Keratinocyte (primary cell): ENCODE results near the gene DMRTB1. TPM values are rescaled to one million over a fixed set of nuclear protein-coding genes. Genes with fewer than 3 reads are reported as not detected.

ENCODE experiments used
- DNase-seq: peaks from one replicate; pipeline ENCODE4 v3.0.0-alpha.2; 2011; ENCODE audit warnings: low read depth, missing footprints, low spot score
- FAIRE-seq: peaks from 2 replicates; lab custom pipeline; 2011; peaks lifted over from hg19 to GRCh38; lab: Jason Lieb, UNC
- H2AFZ ChIP-seq: 2 replicates; pipeline ENCODE4 v1.6.0; 2012; ENCODE audit warnings: low read length, control low read depth, inconsistent platforms; ENCODE audit not compliant: control insufficient read depth
- H3K27ac ChIP-seq: 2 replicates; pipeline ENCODE4 v1.5.1; 2011; ENCODE audit warnings: low read length; ENCODE audit not compliant: control insufficient read depth, insufficient read depth
- H3K27me3 ChIP-seq: 3 replicates; pipeline ENCODE4 v1.6.0; 2011; ENCODE audit warnings: low read length; ENCODE audit not compliant: control insufficient read depth, insufficient read depth; ENCODE audit errors: extremely low read depth
- H3K36me3 ChIP-seq, 2 experiments: 2 replicates in 1 of 2; 3 replicates in 1 of 2; pipeline ENCODE4 v1.5.1; 2011; ENCODE audit warnings: low read length in 2 of 2, mild to moderate bottlenecking in 1 of 2; ENCODE audit not compliant: control insufficient read depth in 2 of 2, insufficient read depth in 2 of 2; ENCODE audit errors: extremely low read depth in 1 of 2
- H3K4me1 ChIP-seq: 3 replicates; pipeline ENCODE4 v1.5.1; 2011; ENCODE audit warnings: low read length; ENCODE audit not compliant: control insufficient read depth, insufficient read depth; ENCODE audit errors: extremely low read depth
- H3K4me2 ChIP-seq: 3 replicates; pipeline ENCODE4 v1.6.0; 2011; ENCODE audit warnings: low read depth, low read length; ENCODE audit not compliant: control insufficient read depth, insufficient read depth; ENCODE audit errors: extremely low read depth
- H3K4me3 ChIP-seq, 3 experiments: fragments of 200-600 bp in 1 of 3; sonication (generic) in 1 of 3; 2 replicates in 2 of 3; 3 replicates in 1 of 3; pipeline ENCODE4 v1.5.1; 2011 to 2016; ENCODE audit warnings: low read length in 3 of 3, mild to moderate bottlenecking in 3 of 3, control low read depth in 2 of 3, inconsistent platforms in 1 of 3, low read depth in 1 of 3, mixed read lengths in 1 of 3, mixed run types in 1 of 3, moderate library complexity in 1 of 3; ENCODE audit not compliant: control insufficient read depth in 2 of 3, insufficient read depth in 2 of 3; ENCODE audit errors: extremely low read depth in 1 of 3
- H3K79me2 ChIP-seq: 2 replicates; pipeline ENCODE4 v1.6.0; 2012; ENCODE audit warnings: low read length; ENCODE audit not compliant: control insufficient read depth, insufficient read depth
- H3K9ac ChIP-seq: 3 replicates; pipeline ENCODE4 v1.6.0; 2011; ENCODE audit warnings: low read length; ENCODE audit not compliant: control insufficient read depth, insufficient read depth; ENCODE audit errors: extremely low read depth
- H3K9me1 ChIP-seq: 3 replicates; pipeline ENCODE4 v1.6.0; 2011; ENCODE audit warnings: low read length; ENCODE audit not compliant: control insufficient read depth, insufficient read depth; ENCODE audit errors: extremely low read depth
- H3K9me3 ChIP-seq: 2 replicates; pipeline ENCODE4 v1.5.1; 2012; ENCODE audit warnings: low read depth, low read length; ENCODE audit not compliant: control insufficient read depth
- H4K20me1 ChIP-seq: 3 replicates; pipeline ENCODE4 v1.6.0; 2011; ENCODE audit warnings: low read length; ENCODE audit not compliant: control insufficient read depth, insufficient read depth; ENCODE audit errors: extremely low read depth
- EZH2 ChIP-seq: IDR thresholded peaks from one replicate; pipeline ENCODE4 v1.6.1; 2012; ENCODE audit warnings: inconsistent platforms, mild to moderate bottlenecking, low read length, moderate library complexity
- dilution Hi-C: fragments of 300-500 bp; cut with MboI; formaldehyde crosslinking; loops from one replicate; pipeline ENCODE4 v1.7.0; 2020; ENCODE audit warnings: low sequenced_read_pairs; ENCODE audit not compliant: extremely low pct_ligation_motif_present
- polyA plus RNA-seq, 5 experiments: library from polyadenylated mRNA; depleted of rRNA in 3 of 5; stranded (reverse) in 3 of 5; stranded (forward) in 1 of 5; unstranded in 1 of 5; fragments of >200 nt; gene quantifications; 1 replicate in 1 of 5; 2 replicates in 3 of 5; 3 replicates in 1 of 5; pipeline versions ENCODE4 v1.2.1 to v1.2.3, GENCODE V29; 2011 to 2012; ENCODE audit warnings: missing spikeins in 2 of 5, low read depth in 1 of 5, low replicate concordance in 1 of 5
- TF ChIP-seq, protein P1 (sequence below), 3 experiments: IDR thresholded peaks in 1 of 3; conservative IDR thresholded peaks in 1 of 3; optimal IDR thresholded peaks in 1 of 3; 2 replicates in 2 of 3; 3 replicates in 1 of 3; pipeline versions ENCODE3 to v1.5.1; 2011; ENCODE audit warnings: low read length in 3 of 3, mild to moderate bottlenecking in 3 of 3, moderate library complexity in 2 of 3, control low read depth in 1 of 3, inconsistent platforms in 1 of 3; ENCODE audit not compliant: insufficient read depth in 2 of 3; ENCODE audit errors: extremely low read depth in 1 of 3

DMRTB1 gene
- polyA plus RNA-seq, 1 donor (not counting 4 experiments of a cell fraction or from before 2014, with no cell fraction given) = not detected

DNA sequence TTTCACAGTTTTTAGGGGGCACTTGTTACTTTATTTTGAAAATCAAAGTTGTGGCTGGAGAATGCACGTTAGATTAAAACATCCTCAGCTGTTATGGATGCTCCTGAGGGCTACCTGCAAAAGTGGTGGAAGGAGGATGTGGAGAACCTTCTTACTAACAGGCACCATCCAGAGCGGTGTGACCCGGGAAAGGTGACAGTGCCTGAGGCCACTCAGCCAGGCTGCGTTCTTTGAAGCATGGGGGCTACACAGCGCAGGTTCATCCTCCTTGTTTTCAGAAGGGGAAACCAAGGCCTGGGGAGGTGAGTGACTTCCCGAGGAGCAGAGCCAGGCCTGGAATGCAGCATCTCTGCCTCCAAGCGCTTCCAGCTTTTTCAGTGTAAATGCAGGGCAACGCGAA, 24.0 kb downstream of the DMRTB1 start:
- no peaks in the 10 kb centered on the region for H3K9me1 ChIP-seq
- TF ChIP-seq EZH2 = no peak
- TF ChIP-seq, protein P1, sequence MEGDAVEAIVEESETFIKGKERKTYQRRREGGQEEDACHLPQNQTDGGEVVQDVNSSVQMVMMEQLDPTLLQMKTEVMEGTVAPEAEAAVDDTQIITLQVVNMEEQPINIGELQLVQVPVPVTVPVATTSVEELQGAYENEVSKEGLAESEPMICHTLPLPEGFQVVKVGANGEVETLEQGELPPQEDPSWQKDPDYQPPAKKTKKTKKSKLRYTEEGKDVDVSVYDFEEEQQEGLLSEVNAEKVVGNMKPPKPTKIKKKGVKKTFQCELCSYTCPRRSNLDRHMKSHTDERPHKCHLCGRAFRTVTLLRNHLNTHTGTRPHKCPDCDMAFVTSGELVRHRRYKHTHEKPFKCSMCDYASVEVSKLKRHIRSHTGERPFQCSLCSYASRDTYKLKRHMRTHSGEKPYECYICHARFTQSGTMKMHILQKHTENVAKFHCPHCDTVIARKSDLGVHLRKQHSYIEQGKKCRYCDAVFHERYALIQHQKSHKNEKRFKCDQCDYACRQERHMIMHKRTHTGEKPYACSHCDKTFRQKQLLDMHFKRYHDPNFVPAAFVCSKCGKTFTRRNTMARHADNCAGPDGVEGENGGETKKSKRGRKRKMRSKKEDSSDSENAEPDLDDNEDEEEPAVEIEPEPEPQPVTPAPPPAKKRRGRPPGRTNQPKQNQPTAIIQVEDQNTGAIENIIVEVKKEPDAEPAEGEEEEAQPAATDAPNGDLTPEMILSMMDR (optimal IDR thresholded peaks at IDR 0.05 in 1 of 3, IDR thresholded peaks at IDR 0.05 in 1 of 3, conservative IDR thresholded peaks at IDR 0.05 in 1 of 3; ENCODE audit: extremely low read depth in 1 of 3, insufficient read depth in 2 of 3, low read length in 3 of 3) = no peak
- no peaks in the 10 kb centered on the region for H3K36me3 ChIP-seq
- no peak for FAIRE-seq
- H3K9ac ChIP-seq = no peak overlapping the region
- H3K4me2 ChIP-seq = no peak overlapping the region
- DNase-seq = no peak
- H3K4me3 ChIP-seq = no peak overlapping the region
- H2AFZ ChIP-seq = no peak overlapping the region
- H3K79me2 ChIP-seq = no peaks in the 10 kb centered on the region
- H4K20me1 ChIP-seq = no peaks in the 10 kb centered on the region
- dilution Hi-C loops = loop anchor here (25.0 kb wide), 1 partner anchor 279 kb away; no protein-coding TSS in a partner anchor
- H3K27me3 ChIP-seq = peaks cover 13% of the 10 kb centered on the region
- H3K27ac ChIP-seq = no peak overlapping the region
- H3K4me1 ChIP-seq = no peaks in the 10 kb centered on the region
- no peaks in the 10 kb centered on the region for H3K9me3 ChIP-seq

DNA sequence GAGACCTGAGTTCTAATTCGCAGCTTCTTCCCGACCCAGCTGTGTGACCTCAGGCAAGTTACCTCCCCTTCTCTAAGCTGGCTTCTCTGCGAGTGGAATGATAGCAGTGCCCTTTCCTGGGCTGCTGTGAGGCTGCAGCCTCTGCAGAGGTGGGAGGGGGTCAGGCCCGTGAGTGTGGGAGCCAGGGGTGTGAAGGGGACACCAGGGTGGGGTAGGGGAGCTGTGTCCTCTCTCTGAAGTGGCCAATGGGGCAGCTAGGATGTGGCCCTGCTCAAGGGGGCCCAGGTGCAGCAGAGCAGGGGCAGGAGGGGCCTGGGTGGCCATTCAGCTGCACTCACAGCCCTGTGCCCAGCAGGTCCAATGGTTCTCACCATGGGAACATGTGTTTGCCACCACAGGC, 24.5 kb downstream of the DMRTB1 start:
- peaks cover 13% of the 10 kb centered on the region for H3K27me3 ChIP-seq
- no peak overlapping the region for H2AFZ ChIP-seq
- H4K20me1 ChIP-seq = no peaks in the 10 kb centered on the region
- no peaks in the 10 kb centered on the region for H3K36me3 ChIP-seq
- no peaks in the 10 kb centered on the region for H3K9me3 ChIP-seq
- no peaks in the 10 kb centered on the region for H3K9me1 ChIP-seq
- no peak for FAIRE-seq
- no peaks in the 10 kb centered on the region for H3K79me2 ChIP-seq
- H3K4me2 ChIP-seq = no peak overlapping the region
- H3K4me3 ChIP-seq = no peak overlapping the region
- no peak for DNase-seq
- TF ChIP-seq EZH2 = no peak
- TF ChIP-seq, protein P1 (optimal IDR thresholded peaks at IDR 0.05 in 1 of 3, IDR thresholded peaks at IDR 0.05 in 1 of 3, conservative IDR thresholded peaks at IDR 0.05 in 1 of 3; ENCODE audit: extremely low read depth in 1 of 3, insufficient read depth in 2 of 3, low read length in 3 of 3) = no peak
- dilution Hi-C loops = loop anchor here (25.0 kb wide), 1 partner anchor 279 kb away; no protein-coding TSS in a partner anchor
- H3K27ac ChIP-seq = no peak overlapping the region
- no peaks in the 10 kb centered on the region for H3K4me1 ChIP-seq
- H3K9ac ChIP-seq = no peak overlapping the region
